Ascending aorta (tissue), 2 donors: Measurements from ENCODE around the gene PLAAT3. TPM values are rescaled to one million over a fixed set of nuclear protein-coding genes. Genes with fewer than 3 reads are reported as not detected.

Source experiments
- DNase-seq, 2 donors: peaks; one replicate each; pipeline ENCODE4 v3.0.0-alpha.2; 2019; ENCODE audit warnings: low spot score in 2 of 2
- H3K27ac ChIP-seq, 2 donors: fragments of 200-600 bp; sonication (generic); one replicate each; pipeline ENCODE4 v1.5.1; 2016 to 2017; ENCODE audit warnings: mild to moderate bottlenecking in 1 of 2
- H3K27me3 ChIP-seq: fragments of 200-600 bp; sonication (generic); one replicate; pipeline ENCODE4 v1.5.1; 2017
- H3K36me3 ChIP-seq, 2 donors: fragments of 200-600 bp; sonication (generic); one replicate each; pipeline ENCODE4 v1.5.1; 2016
- H3K4me1 ChIP-seq, 2 donors: fragments of 200-600 bp; sonication (generic); one replicate each; pipeline ENCODE4 v1.5.1; 2016 to 2017; ENCODE audit warnings: mild to moderate bottlenecking in 1 of 2
- H3K4me3 ChIP-seq, 2 donors: fragments of 200-600 bp; sonication (generic); one replicate each; pipeline ENCODE4 v1.5.1; 2016 to 2017; ENCODE audit warnings: mild to moderate bottlenecking in 1 of 2
- H3K9me3 ChIP-seq, 2 donors: fragments of 200-600 bp; sonication (generic); one replicate each; pipeline ENCODE4 v1.5.1; 2016
- intact Hi-C: fragments of 100-400 bp; cut with DNase I; formaldehyde crosslinking; loops from one replicate; pipeline ENCODE4 v1.15.1; 2023
- total RNA-seq: library from RNA; depleted of rRNA; stranded (reverse); fragments of >200 nt; gene quantifications from one replicate; pipeline ENCODE4 v1.1.0, GENCODE V29; 2016
- TF ChIP-seq, protein P1 (sequence below), 3 experiments: fragments of 200-600 bp in 2 of 3; fragments of 450-650 bp in 1 of 3; sonication (generic) in 2 of 3; IDR thresholded peaks; one replicate each; pipeline ENCODE4 v1.5.1; 2016 to 2019; ENCODE audit warnings: antibody characterized with exemption in 3 of 3, mild to moderate bottlenecking in 1 of 3, moderate library complexity in 1 of 3

Gene PLAAT3
- total RNA-seq, 1 donor from 2014 or later, result 21.1 TPM

DNA sequence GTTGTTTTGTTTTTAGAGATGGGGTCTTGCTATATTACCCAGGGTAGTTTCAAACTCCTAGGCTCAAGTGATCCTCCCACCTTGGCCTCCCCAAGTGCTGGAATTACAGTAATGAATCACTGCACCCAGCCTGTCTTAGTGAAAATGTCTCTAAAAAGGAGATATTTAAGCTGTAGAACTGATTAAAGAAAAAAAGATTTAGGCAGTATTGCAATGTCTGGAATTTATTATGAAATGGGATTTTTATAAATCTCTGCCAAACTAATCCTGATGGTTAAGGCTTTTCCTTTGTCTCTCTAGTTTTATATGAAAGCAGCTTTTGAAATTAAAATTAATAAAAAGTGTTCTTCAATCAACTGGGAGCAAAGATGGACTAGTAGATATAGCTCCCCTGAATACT lies 2.1 kb downstream of the PLAAT3 start:
- no peak for DNase-seq
- H3K27me3 ChIP-seq, result no peaks in the 10 kb centered on the region
- intact Hi-C loops, result loop anchor here (5.0 to 10.0 kb wide), 2 partner anchors 60 to 727 kb away; partner anchors contain the start of genes ATL3 and SLC3A2
- peak overlapping the region; percentile 10 to 17 for H3K27ac ChIP-seq
- no peaks in the 10 kb centered on the region for H3K9me3 ChIP-seq
- H3K36me3 ChIP-seq, result no peaks in the 10 kb centered on the region
- TF ChIP-seq, protein P1, sequence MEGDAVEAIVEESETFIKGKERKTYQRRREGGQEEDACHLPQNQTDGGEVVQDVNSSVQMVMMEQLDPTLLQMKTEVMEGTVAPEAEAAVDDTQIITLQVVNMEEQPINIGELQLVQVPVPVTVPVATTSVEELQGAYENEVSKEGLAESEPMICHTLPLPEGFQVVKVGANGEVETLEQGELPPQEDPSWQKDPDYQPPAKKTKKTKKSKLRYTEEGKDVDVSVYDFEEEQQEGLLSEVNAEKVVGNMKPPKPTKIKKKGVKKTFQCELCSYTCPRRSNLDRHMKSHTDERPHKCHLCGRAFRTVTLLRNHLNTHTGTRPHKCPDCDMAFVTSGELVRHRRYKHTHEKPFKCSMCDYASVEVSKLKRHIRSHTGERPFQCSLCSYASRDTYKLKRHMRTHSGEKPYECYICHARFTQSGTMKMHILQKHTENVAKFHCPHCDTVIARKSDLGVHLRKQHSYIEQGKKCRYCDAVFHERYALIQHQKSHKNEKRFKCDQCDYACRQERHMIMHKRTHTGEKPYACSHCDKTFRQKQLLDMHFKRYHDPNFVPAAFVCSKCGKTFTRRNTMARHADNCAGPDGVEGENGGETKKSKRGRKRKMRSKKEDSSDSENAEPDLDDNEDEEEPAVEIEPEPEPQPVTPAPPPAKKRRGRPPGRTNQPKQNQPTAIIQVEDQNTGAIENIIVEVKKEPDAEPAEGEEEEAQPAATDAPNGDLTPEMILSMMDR (IDR thresholded peaks at IDR 0.05), result no peak
- H3K4me1 ChIP-seq, result peaks cover 0 to 32% of the 10 kb centered on the region in 2 donors
- peak overlapping the region; percentile 66 to 70 for H3K4me3 ChIP-seq

DNA sequence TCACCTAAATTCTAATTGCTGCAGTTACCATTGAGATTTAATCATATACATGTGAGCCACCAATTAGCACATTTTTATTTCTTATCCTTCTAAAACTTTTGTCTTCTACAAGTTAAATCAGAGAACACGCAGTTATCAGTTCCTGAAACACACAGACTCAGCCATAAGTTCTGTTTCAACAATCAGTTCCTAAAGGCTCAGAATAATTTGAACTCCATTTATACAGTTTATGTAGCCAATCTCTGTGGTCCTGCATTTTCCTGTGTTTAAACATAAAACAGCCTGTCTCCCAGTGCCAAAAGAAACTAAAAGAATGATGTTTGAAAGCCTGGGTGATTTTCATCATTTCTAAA lies 2.9 kb downstream of the PLAAT3 start:
- DNase-seq, result no peak
- no peaks in the 10 kb centered on the region for H3K36me3 ChIP-seq
- H3K4me1 ChIP-seq, result peaks cover 0 to 32% of the 10 kb centered on the region in 2 donors
- intact Hi-C loops, result loop anchor here (5.0 to 10.0 kb wide), 2 partner anchors 61 to 727 kb away; partner anchors contain the start of genes ATL3 and SLC3A2
- no peaks in the 10 kb centered on the region for H3K9me3 ChIP-seq
- peak overlapping the region; percentile 29 to 70 for H3K4me3 ChIP-seq
- H3K27ac ChIP-seq, result peak overlapping the region; percentile 10 to 46
- H3K27me3 ChIP-seq, result no peaks in the 10 kb centered on the region
- TF ChIP-seq, protein P1 (IDR thresholded peaks at IDR 0.05), result no peak

DNA sequence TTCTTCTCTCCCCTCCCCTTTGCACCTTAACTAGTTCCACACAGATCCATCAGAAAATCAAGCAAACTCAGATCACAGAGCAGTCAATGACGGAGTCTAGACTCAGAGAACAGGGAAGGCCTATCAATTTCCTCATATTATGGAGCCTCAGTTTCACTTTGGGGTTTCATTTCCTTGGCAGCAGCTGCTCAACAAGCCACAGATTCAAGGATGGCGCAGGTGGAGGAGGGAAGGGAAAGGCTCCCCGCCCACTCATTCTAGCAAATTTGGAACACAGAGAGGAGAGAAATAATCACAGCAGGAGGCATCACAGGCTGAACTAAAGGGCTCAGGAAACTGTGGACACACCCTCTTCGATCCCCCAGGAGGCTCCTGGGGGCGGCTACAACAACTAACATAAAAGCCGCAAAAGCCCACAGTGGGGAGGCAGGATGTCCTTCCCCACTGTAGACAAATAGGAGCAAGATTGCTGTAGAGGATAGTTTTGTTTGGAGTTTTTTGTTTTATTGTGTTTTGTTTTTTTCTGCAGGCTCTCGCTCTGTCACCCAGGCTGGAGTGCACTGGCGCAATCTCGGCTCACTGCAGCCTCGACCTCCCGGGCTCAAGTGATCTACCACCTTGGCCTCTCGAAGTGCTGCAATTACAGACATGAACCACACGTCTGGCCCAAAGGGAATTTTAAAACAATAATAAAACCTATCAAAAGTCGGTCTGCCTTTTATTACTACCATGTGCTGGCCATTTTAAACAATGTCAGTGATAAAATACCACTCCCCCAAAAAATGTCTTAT lies 3.4 kb downstream of the PLAAT3 start:
- Histone ChIP-seq H3K4me3 (peak overlapping the region; percentile 29 to 70), H3K27me3 (no peaks in the 10 kb centered on the region), H3K27ac (peak overlapping the region; percentile 46 to 68), H3K9me3 (no peaks in the 10 kb centered on the region), H3K36me3 (no peaks in the 10 kb centered on the region), H3K4me1 (peaks cover 0 to 32% of the 10 kb centered on the region in 2 donors)
- DNase-seq, result no peak
- TF ChIP-seq, protein P1 (IDR thresholded peaks at IDR 0.05), result no peak
- intact Hi-C loops, result loop anchor here (5.0 to 10.0 kb wide), 2 partner anchors 62 to 726 kb away; partner anchors contain the start of genes ATL3 and SLC3A2

DNA sequence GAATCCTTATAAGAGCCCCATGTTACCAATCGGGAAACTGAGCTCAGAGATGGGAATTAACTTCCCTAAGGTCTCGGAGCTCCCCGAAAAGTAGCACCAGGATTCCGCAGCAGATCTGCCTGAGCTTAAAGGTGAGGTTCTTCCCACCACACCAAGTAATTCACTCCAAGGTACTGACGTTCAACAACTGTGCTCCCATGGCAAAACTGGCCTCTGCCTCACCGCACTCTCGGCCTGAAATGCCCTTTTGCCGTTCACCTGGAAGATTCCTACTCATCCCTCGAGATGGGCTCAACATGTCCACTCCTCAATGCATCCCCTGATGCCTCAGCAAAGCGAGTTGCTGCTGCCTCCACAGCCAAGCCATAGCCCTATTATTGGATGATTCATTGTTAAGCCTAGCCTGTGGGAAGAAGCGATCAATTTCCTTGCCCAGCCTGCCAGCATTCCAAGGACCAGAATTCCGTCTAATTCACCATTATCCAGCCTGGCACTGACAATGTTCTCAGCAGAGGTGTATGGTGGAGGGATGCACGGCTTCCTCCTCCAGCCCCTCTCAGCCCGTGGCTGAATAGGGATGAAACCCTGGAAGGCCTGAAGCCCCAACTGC lies 4.2 kb downstream of the PLAAT3 start:
- no peak overlapping the region for H3K4me3 ChIP-seq
- H3K27me3 ChIP-seq, result no peaks in the 10 kb centered on the region
- intact Hi-C loops, result loop anchor here (5.0 to 10.0 kb wide), 2 partner anchors 62 to 725 kb away; partner anchors contain the start of genes ATL3 and SLC3A2
- TF ChIP-seq, protein P1 (IDR thresholded peaks at IDR 0.05), result no peak
- H3K9me3 ChIP-seq, result no peaks in the 10 kb centered on the region
- peak overlapping the region; percentile 46 to 68 for H3K27ac ChIP-seq
- H3K4me1 ChIP-seq, result peaks cover 0 to 32% of the 10 kb centered on the region in 2 donors
- DNase-seq, result no peak
- H3K36me3 ChIP-seq, result no peaks in the 10 kb centered on the region

DNA sequence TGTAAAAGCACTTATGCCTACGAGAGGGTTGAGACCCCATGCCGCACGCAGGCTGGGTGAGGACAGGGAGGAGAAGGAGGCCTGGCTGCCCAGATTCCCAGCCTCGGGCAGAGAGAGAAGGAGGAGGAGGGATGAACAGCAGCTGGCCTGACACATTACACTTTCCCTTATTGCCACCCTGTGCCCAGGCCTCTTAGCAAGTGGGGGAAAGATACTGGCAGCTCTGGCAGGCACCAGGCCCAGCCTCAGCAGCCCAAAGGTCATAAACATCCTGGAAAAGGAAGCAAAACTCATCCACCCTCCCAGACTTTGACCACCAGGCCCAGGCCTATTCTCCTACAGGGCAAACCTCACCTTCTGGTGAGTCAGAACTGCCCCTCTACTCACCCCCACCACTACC lies 4.7 kb downstream of the PLAAT3 start:
- DNase-seq, result peak in 1 of 2 donors; percentile 57
- intact Hi-C loops, result no loop called here
- Histone ChIP-seq H3K4me3 (peak overlapping the region in 1 of 2 donors; percentile 15), H3K36me3 (no peaks in the 10 kb centered on the region), H3K9me3 (no peaks in the 10 kb centered on the region), H3K27me3 (no peaks in the 10 kb centered on the region), H3K27ac (peak overlapping the region; percentile 46 to 68), H3K4me1 (peaks cover 0 to 32% of the 10 kb centered on the region in 2 donors)
- TF ChIP-seq, protein P1 (IDR thresholded peaks at IDR 0.05), result no peak
